Activated naive CD8-positive, alpha-beta T cell treated with anti-CD3 and anti-CD28 coated beads, Interleukin-2, amount 50 U/mL, for 24 hours (primary cell): ENCODE data around the gene METTL24.

ENCODE experiments used
- ATAC-seq: fragments of 150-1000 bp; cut with Tn5 transposase; one replicate; pipeline ENCODE4 v1.10.0; 2021
- DNase-seq: peaks from one replicate; pipeline ENCODE4 v3.0.0; 2021
- H3K27ac Mint-ChIP-seq: one replicate; pipeline ENCODE4 v1.8.0; 2021; ENCODE audit warnings: mild to moderate bottlenecking, mixed read lengths
- H3K27me3 Mint-ChIP-seq: one replicate; pipeline ENCODE4 v1.8.0; 2021; ENCODE audit warnings: mixed read lengths
- H3K36me3 Mint-ChIP-seq: one replicate; pipeline ENCODE4 v1.8.0; 2021; ENCODE audit warnings: low read depth, mixed read lengths
- H3K4me1 Mint-ChIP-seq: one replicate; pipeline ENCODE4 v1.8.0; 2021; ENCODE audit warnings: mixed read lengths
- H3K4me3 Mint-ChIP-seq: one replicate; pipeline ENCODE4 v1.8.0; 2021; ENCODE audit warnings: mild to moderate bottlenecking, moderate library complexity, mixed read lengths
- H3K9me3 Mint-ChIP-seq: one replicate; pipeline ENCODE4 v1.8.0; 2021; ENCODE audit warnings: mixed read lengths

METTL24 gene

GRCh38 chr6:110357664-110358552, at the start of gene METTL24:
TSS of gene METTL24 (minus strand) at chr6:110358349. CDS start at chr6:110358272, 77 bp downstream.
- Mint-ChIP-seq H3K4me3 (peak within 1 kb of the TSS; percentile 79), H3K9me3 (no peaks in the 10 kb centered on the region), H3K27me3 (peaks cover 31% of the 10 kb centered on the region), H3K4me1 (peaks cover 11% of the 10 kb centered on the region), H3K36me3 (no peaks in the 10 kb centered on the region), H3K27ac (no peak within 1 kb of the TSS)
- ATAC-seq (peak; percentile 71), DNase-seq (peak; percentile 34)

- Mint-ChIP-seq H3K36me3 (no peaks in the 10 kb centered on the region), H3K27ac (no peak overlapping the region), H3K4me1 (no peaks in the 10 kb centered on the region), H3K27me3 (no peaks in the 10 kb centered on the region), H3K4me3 (no peak overlapping the region), H3K9me3 (no peaks in the 10 kb centered on the region)
- DNase-seq (no peak), ATAC-seq (no peak)
Observed at GRCh38 chr6:110404607-110405006, 46.5 kb upstream of the METTL24 start.

GRCh38 chr6:110401585-110402176, 43.5 kb upstream of the METTL24 start:
- DNase-seq (no peak), ATAC-seq (no peak)
- Mint-ChIP-seq H3K4me1 (no peaks in the 10 kb centered on the region), H3K9me3 (no peaks in the 10 kb centered on the region), H3K36me3 (no peaks in the 10 kb centered on the region), H3K27me3 (no peaks in the 10 kb centered on the region), H3K4me3 (no peak overlapping the region), H3K27ac (no peak overlapping the region)

- H3K27me3 Mint-ChIP-seq: no peaks in the 10 kb centered on the region
- H3K9me3 Mint-ChIP-seq: no peaks in the 10 kb centered on the region
- DNase-seq: no peak
- no peak for ATAC-seq
- H3K27ac Mint-ChIP-seq: no peak overlapping the region
- no peaks in the 10 kb centered on the region for H3K4me1 Mint-ChIP-seq
- H3K4me3 Mint-ChIP-seq: no peak overlapping the region
- no peaks in the 10 kb centered on the region for H3K36me3 Mint-ChIP-seq
Observed at GRCh38 chr6:110400208-110400607, 42.1 kb upstream of the METTL24 start.

- Mint-ChIP-seq H3K27me3 (no peaks in the 10 kb centered on the region), H3K9me3 (no peaks in the 10 kb centered on the region), H3K27ac (no peak overlapping the region), H3K4me1 (no peaks in the 10 kb centered on the region), H3K4me3 (no peak overlapping the region), H3K36me3 (no peaks in the 10 kb centered on the region)
- ATAC-seq (no peak), DNase-seq (no peak)
Observed at GRCh38 chr6:110399219-110400071, 41.3 kb upstream of the METTL24 start.

- no peak overlapping the region for H3K27ac Mint-ChIP-seq
- no peak for ATAC-seq
Observed at GRCh38 chr6:110398778-110399177, 40.6 kb upstream of the METTL24 start.

GRCh38 chr6:110395221-110395620, 37.1 kb upstream of the METTL24 start:
- Mint-ChIP-seq H3K9me3 (no peaks in the 10 kb centered on the region), H3K27ac (no peak overlapping the region)

More at GRCh38 chr6:110398778-110399177, 40.6 kb upstream of the METTL24 start:
- Mint-ChIP-seq H3K36me3 (no peaks in the 10 kb centered on the region), H3K27me3 (no peaks in the 10 kb centered on the region), H3K4me3 (no peak overlapping the region), H3K4me1 (no peaks in the 10 kb centered on the region), H3K9me3 (no peaks in the 10 kb centered on the region)
- DNase-seq: no peak

GRCh38 chr6:110394409-110394808, 36.3 kb upstream of the METTL24 start:
- H3K27me3 Mint-ChIP-seq: no peaks in the 10 kb centered on the region
- ATAC-seq (no peak), DNase-seq (no peak)
- no peaks in the 10 kb centered on the region for H3K36me3 Mint-ChIP-seq
- no peak overlapping the region for H3K4me3 Mint-ChIP-seq
- H3K27ac Mint-ChIP-seq: no peak overlapping the region
- H3K9me3 Mint-ChIP-seq: no peaks in the 10 kb centered on the region
- peaks cover 16% of the 10 kb centered on the region for H3K4me1 Mint-ChIP-seq

More at GRCh38 chr6:110395221-110395620, 37.1 kb upstream of the METTL24 start:
- H3K36me3 Mint-ChIP-seq: no peaks in the 10 kb centered on the region
- H3K4me3 Mint-ChIP-seq: no peak overlapping the region
- ATAC-seq (no peak), DNase-seq (no peak)
- peaks cover 8% of the 10 kb centered on the region for H3K4me1 Mint-ChIP-seq
- no peaks in the 10 kb centered on the region for H3K27me3 Mint-ChIP-seq

- Mint-ChIP-seq H3K9me3 (no peaks in the 10 kb centered on the region), H3K4me1 (peaks cover 25% of the 10 kb centered on the region)
Observed at GRCh38 chr6:110392727-110393126, 34.6 kb upstream of the METTL24 start.

GRCh38 chr6:110390404-110390803, 32.3 kb upstream of the METTL24 start:
- H3K9me3 Mint-ChIP-seq: no peaks in the 10 kb centered on the region
- H3K27ac Mint-ChIP-seq: no peak overlapping the region
- H3K4me3 Mint-ChIP-seq: no peak overlapping the region
- ATAC-seq (peak; percentile 55), DNase-seq (no peak)
- H3K27me3 Mint-ChIP-seq: no peaks in the 10 kb centered on the region
- H3K36me3 Mint-ChIP-seq: no peaks in the 10 kb centered on the region
- H3K4me1 Mint-ChIP-seq: peaks cover 25% of the 10 kb centered on the region

More at GRCh38 chr6:110392727-110393126, 34.6 kb upstream of the METTL24 start:
- no peak for DNase-seq
- no peak for ATAC-seq
- Mint-ChIP-seq H3K4me3 (no peak overlapping the region), H3K27me3 (no peaks in the 10 kb centered on the region), H3K27ac (no peak overlapping the region), H3K36me3 (no peaks in the 10 kb centered on the region)

- DNase-seq (no peak), ATAC-seq (no peak)
- Mint-ChIP-seq H3K27ac (peak overlapping the region; percentile 35), H3K36me3 (no peaks in the 10 kb centered on the region), H3K27me3 (no peaks in the 10 kb centered on the region), H3K4me3 (no peak overlapping the region), H3K4me1 (peaks cover 25% of the 10 kb centered on the region), H3K9me3 (no peaks in the 10 kb centered on the region)
Observed at GRCh38 chr6:110389689-110390382, 31.7 kb upstream of the METTL24 start.

GRCh38 chr6:110387986-110388385, 29.8 kb upstream of the METTL24 start:
- Mint-ChIP-seq H3K27ac (no peak overlapping the region), H3K4me1 (peaks cover 25% of the 10 kb centered on the region), H3K4me3 (no peak overlapping the region), H3K27me3 (no peaks in the 10 kb centered on the region), H3K36me3 (no peaks in the 10 kb centered on the region), H3K9me3 (no peaks in the 10 kb centered on the region)
- no peak for ATAC-seq
- no peak for DNase-seq

- no peaks in the 10 kb centered on the region for H3K27me3 Mint-ChIP-seq
- H3K9me3 Mint-ChIP-seq: peaks cover 4% of the 10 kb centered on the region
- no peaks in the 10 kb centered on the region for H3K36me3 Mint-ChIP-seq
- no peak overlapping the region for H3K27ac Mint-ChIP-seq
- peaks cover 20% of the 10 kb centered on the region for H3K4me1 Mint-ChIP-seq
- H3K4me3 Mint-ChIP-seq: no peak overlapping the region
- no peak for DNase-seq
- ATAC-seq: no peak
Observed at GRCh38 chr6:110385458-110385863, 27.3 kb upstream of the METTL24 start.

GRCh38 chr6:110378552-110378951, 20.4 kb upstream of the METTL24 start:
- no peak overlapping the region for H3K27ac Mint-ChIP-seq
- no peaks in the 10 kb centered on the region for H3K27me3 Mint-ChIP-seq
- H3K9me3 Mint-ChIP-seq: peaks cover 4% of the 10 kb centered on the region
- no peak for DNase-seq
- no peaks in the 10 kb centered on the region for H3K36me3 Mint-ChIP-seq
- no peak overlapping the region for H3K4me3 Mint-ChIP-seq
- no peak for ATAC-seq
- H3K4me1 Mint-ChIP-seq: no peaks in the 10 kb centered on the region
